HG02642 (cell line): Measurements from ENCODE around the gene ERICH3.

Experiments
- ATAC-seq: cut with Tn5 transposase; IDR thresholded peaks from one replicate; pipeline ENCODE4 v1.9.1; 2021; ENCODE audit warnings: mild to moderate bottlenecking; ENCODE audit not compliant: unreplicated experiment, poor library complexity

The ERICH3 gene

GRCh38 chr1:74673351-74674111, at the start of gene ERICH3:
ERICH3 (minus strand) TSS chr1:74673792; CDS start chr1:74673519, 273 bp downstream.
- peak; percentile 60 for ATAC-seq

- ATAC-seq = no peak
Observed at GRCh38 chr1:74717626-74718025, 44.0 kb upstream of the ERICH3 start.

- ATAC-seq = no peak
Observed at GRCh38 chr1:74716822-74717221, 43.2 kb upstream of the ERICH3 start.

- ATAC-seq = no peak
Observed at GRCh38 chr1:74715806-74716205, 42.2 kb upstream of the ERICH3 start.

GRCh38 chr1:74715236-74715502, 41.6 kb upstream of the ERICH3 start:
- peak; percentile 32 for ATAC-seq

GRCh38 chr1:74714429-74715235, 41.0 kb upstream of the ERICH3 start:
- peak; percentile 65 for ATAC-seq

- no peak for ATAC-seq
Observed at GRCh38 chr1:74713849-74714248, 40.3 kb upstream of the ERICH3 start.

- no peak for ATAC-seq
Observed at GRCh38 chr1:74712881-74713280, 39.3 kb upstream of the ERICH3 start.

GRCh38 chr1:74703386-74704182, 30.0 kb upstream of the ERICH3 start:
- no peak for ATAC-seq

- ATAC-seq = peak; percentile 47
Observed at GRCh38 chr1:74699331-74699730, 25.7 kb upstream of the ERICH3 start.

GRCh38 chr1:74697832-74698231, 24.2 kb upstream of the ERICH3 start:
- ATAC-seq = no peak

- ATAC-seq = no peak
Observed at GRCh38 chr1:74693473-74693872, 19.9 kb upstream of the ERICH3 start.

- ATAC-seq = no peak
Observed at GRCh38 chr1:74690909-74691308, 17.3 kb upstream of the ERICH3 start.

GRCh38 chr1:74690364-74690696, 16.7 kb upstream of the ERICH3 start:
- no peak for ATAC-seq

GRCh38 chr1:74689621-74690363, 16.2 kb upstream of the ERICH3 start:
- ATAC-seq = peak; percentile 81

GRCh38 chr1:74686928-74687327, 13.3 kb upstream of the ERICH3 start:
- no peak for ATAC-seq

- no peak for ATAC-seq
Observed at GRCh38 chr1:74684301-74684700, 10.7 kb upstream of the ERICH3 start.

- no peak for ATAC-seq
Observed at GRCh38 chr1:74683656-74684055, 10.1 kb upstream of the ERICH3 start.

- peak; percentile 1 for ATAC-seq
Observed at GRCh38 chr1:74681851-74682250, 8.3 kb upstream of the ERICH3 start.

- peak; percentile 86 for ATAC-seq
Observed at GRCh38 chr1:74681449-74681848, 7.9 kb upstream of the ERICH3 start.
